Spleen (tissue), 7 donors: ENCODE measurements around the gene APLF.

ENCODE experiments used
- CTCF ChIP-seq, 11 experiments: fragments of 200-600 bp in 7 of 11; fragments of 450-650 bp in 4 of 11; sonication (generic) in 4 of 11; IDR thresholded peaks in 8 of 11; conservative IDR thresholded peaks in 3 of 11; 1 replicate in 7 of 11; 2 replicates in 4 of 11; pipeline versions ENCODE4 v1.4.0 to v1.8.0; 2016 to 2021; ENCODE audit warnings: antibody characterized with exemption in 11 of 11, inconsistent platforms in 4 of 11, mild to moderate bottlenecking in 1 of 11
- POLR2A ChIP-seq, 3 donors: fragments of 450-650 bp; IDR thresholded peaks; one replicate each; pipeline ENCODE4 v1.5.1; 2017; ENCODE audit warnings: antibody characterized with exemption in 3 of 3, mild to moderate bottlenecking in 1 of 3
- donor health status: DM: no; HTN: no; CAD: no; lungs with moderate emphysema.
- donor health status: DM: no; HTN: no; CAD: no.
- donor health status: DM: no; HTN: no; CAD: no.

GRCh38 chr2:68577183-68577582 is 109.8 kb downstream of the APLF start:
- TF ChIP-seq CTCF (IDR thresholded peaks at IDR 0.05 in 8 of 11, conservative IDR thresholded peaks at IDR 0.05 in 3 of 11) = no peak
- no peak for TF ChIP-seq POLR2A (IDR thresholded peaks at IDR 0.05)
